A549 (cell line): Measurements from ENCODE around the gene KRI1. TPM values are rescaled to one million over a fixed set of nuclear protein-coding genes. Genes with fewer than 3 reads are reported as not detected.

Experiments used
- ATAC-seq, 2 experiments: fragments of 200-7000 bp in 1 of 2; fragments of >200 bp in 1 of 2; cut with Nextera tagmentation in 1 of 2; cut with Tn5 transposase in 1 of 2; 3 replicates each; pipeline versions ENCODE4 v1.8.0 to v1.9.1; 2018 to 2020; ENCODE audit warnings: mild to moderate bottlenecking in 1 of 2, moderate library complexity in 1 of 2
- CTCF ChIA-PET: fragments of 300-600 bp; sonication (Branson Sonifier 250); formaldehyde crosslinking; extraction: SDS; loops from one replicate; lab custom pipeline; 2021; ENCODE audit warnings: antibody characterized with exemption, inconsistent platforms; lab: Yijun Ruan, JAX
- POLR2A ChIA-PET: fragments of 350-600 bp; formaldehyde crosslinking; extraction: SDS; loops from one replicate; lab custom pipeline; 2021; ENCODE audit warnings: antibody characterized with exemption, inconsistent platforms; lab: Yijun Ruan, JAX
- DNase-seq, 2 experiments: peaks; one replicate each; pipeline versions ENCODE4 v3.0.0 to v3.0.0-alpha.2; 2011 to 2016; ENCODE audit warnings: low read depth in 1 of 2, low spot score in 1 of 2
- FAIRE-seq: peaks from 2 replicates; lab custom pipeline; 2011; peaks lifted over from hg19 to GRCh38; lab: Jason Lieb, UNC
- H3K27ac ChIP-seq, 2 experiments: fragments of >200 bp; sonication (Bioruptor Twin); formaldehyde crosslinking; 3 replicates each; pipeline ENCODE4 v1.5.1; 2016 to 2017
- H3K4me1 ChIP-seq: fragments of >200 bp; sonication (Bioruptor Twin); formaldehyde crosslinking; 3 replicates; pipeline ENCODE4 v1.6.1; 2016
- H3K4me2 ChIP-seq: fragments of >200 bp; sonication (Bioruptor Twin); formaldehyde crosslinking; 3 replicates; pipeline ENCODE4 v1.6.1; 2016
- H3K4me3 ChIP-seq: fragments of >200 bp; sonication (Bioruptor Twin); formaldehyde crosslinking; 3 replicates; pipeline ENCODE4 v1.5.1; 2016
- H3K9me3 ChIP-seq: fragments of >200 bp; sonication (Bioruptor Twin); formaldehyde crosslinking; 3 replicates; pipeline ENCODE4 v1.6.1; 2016
- EHMT2 ChIP-seq: fragments of 200-600 bp; sonication (generic); IDR thresholded peaks from 2 replicates; pipeline ENCODE4 v1.6.1; 2016; ENCODE audit warnings: antibody characterized with exemption, low read depth, mild to moderate bottlenecking, moderate library complexity
- EP300 ChIP-seq, 2 experiments: fragments of >200 bp; sonication (Bioruptor Twin); formaldehyde crosslinking; IDR thresholded peaks; 2 replicates in 1 of 2; 3 replicates in 1 of 2; pipeline ENCODE4 v1.6.1; 2016 to 2017
- FOXS1 ChIP-seq: fragments of 250-450 bp; sonication (Bioruptor Pico); IDR thresholded peaks from 2 replicates; pipeline ENCODE4 v1.5.0; 2020; ENCODE audit warnings: mild to moderate bottlenecking, moderate library complexity
- HEYL ChIP-seq: fragments of 250-450 bp; sonication (Bioruptor Pico); IDR thresholded peaks from 2 replicates; pipeline ENCODE4 v1.8.0; 2021; ENCODE audit warnings: mild to moderate bottlenecking, moderate library complexity
- JUNB ChIP-seq: fragments of >200 bp; sonication (Bioruptor Twin); formaldehyde crosslinking; IDR thresholded peaks from 2 replicates; pipeline ENCODE4 v1.6.1; 2016
- KDM1A ChIP-seq: fragments of 200-600 bp; sonication (generic); IDR thresholded peaks from 2 replicates; pipeline ENCODE4 v1.6.1; 2016; ENCODE audit warnings: low read depth, mild to moderate bottlenecking
- NR3C1 ChIP-seq: fragments of >200 bp; sonication (Bioruptor Twin); formaldehyde crosslinking; IDR thresholded peaks from 3 replicates; pipeline ENCODE4 v1.6.1; 2017
- PHF8 ChIP-seq: fragments of 200-600 bp; sonication (generic); IDR thresholded peaks from 2 replicates; pipeline ENCODE4 v1.6.1; 2016; ENCODE audit warnings: low read depth, mild to moderate bottlenecking, antibody characterized with exemption, moderate library complexity, borderline replicate concordance
- RCOR1 ChIP-seq: fragments of 150-350 bp; IDR thresholded peaks from 2 replicates; pipeline ENCODE4 v1.6.1; 2014; ENCODE audit warnings: antibody characterized with exemption, low read length, low read depth
- SMC3 ChIP-seq: fragments of >200 bp; sonication (Bioruptor Twin); formaldehyde crosslinking; IDR thresholded peaks from 3 replicates; pipeline ENCODE4 v1.6.1; 2018; ENCODE audit warnings: inconsistent platforms
- TP53 ChIP-seq: fragments of 250-450 bp; sonication (Bioruptor Pico); IDR thresholded peaks from 2 replicates; pipeline ENCODE4 v1.5.0; 2021; ENCODE audit warnings: mild to moderate bottlenecking, moderate library complexity
- WGBS: methylation state at CpG from one replicate; pipeline ENCODE4 v1.1.6; 2017; ENCODE audit errors: missing lambda C conversion rate; 5-methylcytosine and 5-hydroxymethylcytosine counted together
- polyA plus RNA-seq, 4 experiments: library from polyadenylated mRNA; depleted of rRNA in 3 of 4; stranded (reverse); fragments of >200 nt; fragmentation: RNase III in 1 of 4; extraction: RNeasy Plus Mini Kit Qiagen cat#74134 plus additional on column Dnase treatment in 1 of 4; gene quantifications; 2 replicates in 3 of 4; 3 replicates in 1 of 4; pipeline ENCODE4 v1.2.3, GENCODE V29; 2011 to 2017
- TF ChIP-seq, protein P1 (sequence below): fragments of 150-350 bp; IDR thresholded peaks from 2 replicates; pipeline ENCODE4 v1.6.1; 2014; ENCODE audit warnings: low read depth, mild to moderate bottlenecking, low read length
- TF ChIP-seq, protein P2 (sequence below): fragments of >200 bp; sonication (Bioruptor Twin); formaldehyde crosslinking; IDR thresholded peaks from 3 replicates; pipeline ENCODE4 v1.6.1; 2016

The KRI1 gene
- polyA plus RNA-seq, 2 of the 4 experiments (the other 2 are of a cell fraction), result 21.6 to 25.6 TPM

DNA sequence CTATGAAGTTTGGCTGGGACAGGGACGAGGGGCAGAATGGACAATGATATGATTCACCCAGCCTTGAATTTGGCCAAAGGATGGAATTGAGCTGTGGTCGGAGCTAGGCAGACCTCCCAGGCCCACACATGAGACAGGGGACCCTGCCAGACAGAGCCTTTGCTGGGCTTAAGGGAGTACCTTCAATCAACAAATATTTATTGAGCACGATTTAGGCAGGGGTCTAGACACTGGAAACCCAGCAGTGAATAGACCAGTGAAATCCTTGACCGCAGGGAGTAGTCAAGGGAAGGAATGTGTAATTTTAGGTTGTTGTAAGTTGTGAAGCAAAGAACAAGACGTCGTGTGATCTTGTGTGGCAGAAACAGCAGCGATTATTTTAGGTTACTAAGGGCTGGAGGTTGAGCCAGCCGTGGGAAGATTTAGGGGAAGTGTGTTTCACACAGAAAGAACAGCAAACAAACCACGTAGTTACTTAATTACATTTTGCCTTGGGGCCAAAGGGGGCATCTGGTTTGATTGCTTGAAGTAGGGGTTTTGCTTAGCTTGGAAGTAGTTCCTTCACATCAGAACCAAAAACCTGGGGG, 38.2 kb upstream of the KRI1 start:
- DNase-seq (no peak), FAIRE-seq (no peak), ATAC-seq (peak in 1 of 2 experiments; percentile 13; a peak in 1 of 6 replicates)
- Histone ChIP-seq H3K9me3 (no peaks in the 10 kb centered on the region), H3K4me3 (no peak overlapping the region), H3K27ac (no peak overlapping the region; a peak in 1 of 6 replicates), H3K4me2 (peak overlapping the region; percentile 99; the same call in 2 of the 3 replicates), H3K4me1 (peaks cover 8% of the 10 kb centered on the region)
- CTCF ChIA-PET, result interaction anchor here (1.2 to 5.7 kb wide), 3 partner anchors 13 to 37 kb away, joined by 3 to 22 read pairs (median 3); no protein-coding TSS in a partner anchor
- POLR2A ChIA-PET, result no interaction called here
- WGBS, result 40% methylated on average over 7 of the region's 9 CpGs
- TF ChIP-seq RCOR1 (no peak), JUNB (no peak), NR3C1 (no peak), TP53 (CRISPR knock-in tag) (no peak), PHF8 (no peak), EHMT2 (no peak), SMC3 (no peak), EP300 (IDR thresholded peaks at IDR 0.05) (no peak), FOXS1 (CRISPR knock-in tag) (no peak), HEYL (no peak)
- TF ChIP-seq, protein P1, sequence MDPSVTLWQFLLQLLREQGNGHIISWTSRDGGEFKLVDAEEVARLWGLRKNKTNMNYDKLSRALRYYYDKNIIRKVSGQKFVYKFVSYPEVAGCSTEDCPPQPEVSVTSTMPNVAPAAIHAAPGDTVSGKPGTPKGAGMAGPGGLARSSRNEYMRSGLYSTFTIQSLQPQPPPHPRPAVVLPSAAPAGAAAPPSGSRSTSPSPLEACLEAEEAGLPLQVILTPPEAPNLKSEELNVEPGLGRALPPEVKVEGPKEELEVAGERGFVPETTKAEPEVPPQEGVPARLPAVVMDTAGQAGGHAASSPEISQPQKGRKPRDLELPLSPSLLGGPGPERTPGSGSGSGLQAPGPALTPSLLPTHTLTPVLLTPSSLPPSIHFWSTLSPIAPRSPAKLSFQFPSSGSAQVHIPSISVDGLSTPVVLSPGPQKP, result no peak
- TF ChIP-seq, all 56 proteins: peak for 0

DNA sequence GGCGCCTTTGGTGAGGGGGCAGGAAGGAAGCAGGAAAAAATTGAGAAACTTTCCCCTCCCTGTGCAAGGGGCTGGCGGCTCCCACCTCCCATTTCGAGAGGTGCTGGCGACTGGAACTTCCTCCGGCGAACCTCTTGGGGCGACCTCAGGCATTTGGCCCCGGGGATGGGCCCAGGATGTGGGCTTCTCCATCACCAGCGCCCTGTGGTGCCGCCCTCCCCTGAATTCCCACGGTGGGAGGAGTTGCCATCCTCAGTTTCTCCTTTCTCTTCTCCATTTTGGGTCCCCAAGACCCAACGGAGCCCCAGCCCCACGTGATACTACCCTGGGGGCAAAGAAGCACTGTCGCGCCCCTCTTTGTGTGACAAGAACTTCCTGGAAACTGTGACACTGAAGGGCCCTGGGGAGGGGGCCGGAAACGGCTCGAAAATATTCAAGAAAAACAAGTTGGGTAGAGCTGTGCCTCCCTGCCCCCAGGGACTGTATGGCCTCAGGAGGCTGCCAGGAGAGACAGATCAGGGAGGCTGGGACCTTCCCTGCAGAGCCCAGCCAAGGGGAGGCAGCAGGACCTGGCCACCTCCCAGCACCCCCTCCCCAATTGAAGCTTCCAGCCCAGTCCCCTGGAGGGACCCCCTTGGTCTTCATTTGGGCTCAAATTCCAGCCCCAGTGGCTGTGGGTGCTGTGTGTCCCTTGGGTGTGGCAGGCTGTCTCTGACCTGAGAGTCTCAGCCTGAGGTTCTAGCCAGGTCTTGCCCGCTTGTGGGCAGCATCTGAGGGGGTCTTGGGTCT, 37.5 kb upstream of the KRI1 start:
- Histone ChIP-seq H3K4me3 (peak overlapping the region; percentile 95), H3K27ac (peak overlapping the region; percentile 78 to 90), H3K4me2 (peak overlapping the region; percentile 99), H3K4me1 (peaks cover 8% of the 10 kb centered on the region), H3K9me3 (no peaks in the 10 kb centered on the region)
- no peak for FAIRE-seq
- 52% methylated on average over 17 of the region's 19 CpGs for WGBS
- POLR2A ChIA-PET, result no interaction called here
- no peak for ATAC-seq
- DNase-seq, result no peak
- CTCF ChIA-PET, result interaction anchor here (1.2 to 5.7 kb wide), 3 partner anchors 12 to 38 kb away, joined by 3 to 22 read pairs (median 3); no protein-coding TSS in a partner anchor
- TF ChIP-seq JUNB, result no peak

DNA sequence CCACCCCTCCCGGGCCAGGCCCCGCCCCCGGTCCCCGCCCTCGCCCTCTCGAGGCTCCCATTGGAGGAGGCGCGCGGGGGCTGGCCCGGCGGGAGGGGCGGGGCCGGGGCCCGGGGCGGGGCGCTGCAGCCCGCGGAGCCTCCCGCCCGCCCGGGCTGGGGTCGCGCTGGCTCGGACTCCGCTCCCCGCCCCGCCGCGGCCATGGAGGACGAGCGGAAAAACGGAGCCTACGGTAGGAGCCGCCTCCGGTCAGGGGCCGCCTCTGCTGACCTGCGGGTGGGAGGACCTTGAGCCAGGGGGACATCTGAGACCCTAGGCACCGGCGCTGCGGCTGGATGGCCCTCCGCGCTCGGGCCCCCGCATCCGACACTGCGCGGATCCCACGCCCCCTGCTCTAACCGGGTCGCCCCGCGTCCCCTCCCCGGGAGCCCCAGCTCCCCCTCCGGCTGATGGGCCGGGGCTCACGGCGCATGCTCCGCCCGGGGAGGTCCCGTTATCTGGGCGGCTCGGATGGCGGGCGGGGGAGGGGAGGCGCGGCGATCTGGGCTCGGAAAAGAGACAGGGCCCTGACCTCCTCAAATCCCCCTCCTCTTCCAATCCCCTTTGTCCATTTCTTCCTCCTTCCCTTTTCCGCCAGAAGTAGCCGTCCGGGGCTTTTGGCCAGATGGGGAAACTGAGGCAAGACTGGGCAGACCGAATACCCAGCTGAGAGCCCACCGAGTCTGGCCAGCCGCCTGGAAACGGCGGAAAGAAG, 36.7 kb upstream of the KRI1 start:
- TF ChIP-seq KDM1A (no peak), PHF8 (peak; percentile 27; the same call in 1 of the 2 replicates)
- TF ChIP-seq, protein P2, sequence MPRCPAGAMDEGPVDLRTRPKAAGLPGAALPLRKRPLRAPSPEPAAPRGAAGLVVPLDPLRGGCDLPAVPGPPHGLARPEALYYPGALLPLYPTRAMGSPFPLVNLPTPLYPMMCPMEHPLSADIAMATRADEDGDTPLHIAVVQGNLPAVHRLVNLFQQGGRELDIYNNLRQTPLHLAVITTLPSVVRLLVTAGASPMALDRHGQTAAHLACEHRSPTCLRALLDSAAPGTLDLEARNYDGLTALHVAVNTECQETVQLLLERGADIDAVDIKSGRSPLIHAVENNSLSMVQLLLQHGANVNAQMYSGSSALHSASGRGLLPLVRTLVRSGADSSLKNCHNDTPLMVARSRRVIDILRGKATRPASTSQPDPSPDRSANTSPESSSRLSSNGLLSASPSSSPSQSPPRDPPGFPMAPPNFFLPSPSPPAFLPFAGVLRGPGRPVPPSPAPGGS, result no peak

DNA sequence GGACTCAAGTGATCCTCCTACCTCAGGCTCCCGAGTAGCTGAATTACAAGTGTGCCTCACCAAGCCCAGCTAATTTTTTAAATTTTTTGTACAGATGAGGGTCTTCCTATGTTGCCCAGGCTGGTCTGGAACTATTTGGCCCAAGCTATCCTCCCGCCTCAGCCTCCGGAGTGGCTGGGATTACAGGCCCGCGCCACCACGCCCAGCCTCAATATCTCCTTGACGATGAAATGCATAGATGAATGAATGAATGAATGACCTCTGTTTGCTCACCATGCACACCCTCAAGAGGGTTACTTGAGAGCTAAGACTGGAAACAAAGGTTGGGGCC, 36.2 kb upstream of the KRI1 start:
- POLR2A ChIA-PET, result interaction anchor here (0.6 kb wide), 2 partner anchors 70 to 105 kb away, joined by 4 to 5 read pairs; no protein-coding TSS in a partner anchor
- no peak overlapping the region for H3K27ac ChIP-seq
- no peaks in the 10 kb centered on the region for H3K9me3 ChIP-seq
- CTCF ChIA-PET, result interaction anchor here (0.9 to 5.7 kb wide), 3 partner anchors 21 to 101 kb away, joined by 3 to 22 read pairs (median 6); no protein-coding TSS in a partner anchor
- H3K4me3 ChIP-seq, result peak overlapping the region; percentile 95
- TF ChIP-seq EHMT2 (no peak), EP300 (IDR thresholded peaks at IDR 0.05) (no peak)
- peaks cover 8% of the 10 kb centered on the region for H3K4me1 ChIP-seq
- 54% methylated on average over 7 of the region's 7 CpGs for WGBS
- DNase-seq (no peak), FAIRE-seq (no peak), ATAC-seq (no peak; a peak in 1 of 6 replicates)
- H3K4me2 ChIP-seq, result peak overlapping the region; percentile 99; the same call in 1 of the 3 replicates

More for the DNA sequence above, 36.7 kb upstream of the KRI1 start:
- Histone ChIP-seq H3K4me1 (peaks cover 8% of the 10 kb centered on the region), H3K9me3 (no peaks in the 10 kb centered on the region), H3K4me3 (peak overlapping the region; percentile 95), H3K27ac (peak overlapping the region; percentile 78 to 90), H3K4me2 (peak overlapping the region; percentile 99)
- WGBS, result 5% methylated on average over 17 of the region's 76 CpGs
- peak; percentile 96 to 98 for ATAC-seq
- no peak for FAIRE-seq
- CTCF ChIA-PET, result interaction anchor here (1.8 to 5.7 kb wide), 2 partner anchors 21 to 42 kb away, joined by 6 to 22 read pairs; no protein-coding TSS in a partner anchor
- DNase-seq, result peak; percentile 63 to 83
- POLR2A ChIA-PET, result interaction anchor here (0.6 kb wide), 2 partner anchors 69 to 106 kb away, joined by 4 to 5 read pairs; no protein-coding TSS in a partner anchor
